Fibroblast of gingiva (primary cell): Measurements from ENCODE around the gene CELF4.

ENCODE experiments used
- DNase-seq: peaks from one replicate; pipeline ENCODE4 v3.0.0-alpha.2; 2011; ENCODE audit warnings: low read depth

Gene CELF4

DNA sequence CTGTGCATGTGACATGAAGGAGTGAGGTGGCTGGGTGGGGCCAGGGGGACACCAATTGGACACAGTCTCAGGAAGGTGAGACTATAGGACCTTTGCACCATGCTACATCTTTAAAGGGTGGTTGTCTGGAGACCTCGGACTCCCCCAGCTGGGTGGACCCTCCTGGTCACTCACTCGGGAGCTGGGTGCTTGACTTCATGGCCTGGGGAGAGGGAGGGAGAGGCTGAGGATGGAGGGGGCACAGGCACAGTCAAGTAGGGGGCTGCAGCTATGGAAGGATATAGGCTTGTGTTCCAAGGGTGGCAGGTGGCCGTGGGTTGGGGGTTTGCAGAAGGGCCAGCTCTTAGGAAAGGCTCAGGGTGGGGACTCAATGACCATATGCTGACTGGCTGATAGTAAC is 7.1 kb upstream of the CELF4 start:
- DNase-seq, result no peak

- no peak for DNase-seq
Measured at GRCh38 chr18:37571266-37571665, 5.7 kb upstream of the CELF4 start.

DNA sequence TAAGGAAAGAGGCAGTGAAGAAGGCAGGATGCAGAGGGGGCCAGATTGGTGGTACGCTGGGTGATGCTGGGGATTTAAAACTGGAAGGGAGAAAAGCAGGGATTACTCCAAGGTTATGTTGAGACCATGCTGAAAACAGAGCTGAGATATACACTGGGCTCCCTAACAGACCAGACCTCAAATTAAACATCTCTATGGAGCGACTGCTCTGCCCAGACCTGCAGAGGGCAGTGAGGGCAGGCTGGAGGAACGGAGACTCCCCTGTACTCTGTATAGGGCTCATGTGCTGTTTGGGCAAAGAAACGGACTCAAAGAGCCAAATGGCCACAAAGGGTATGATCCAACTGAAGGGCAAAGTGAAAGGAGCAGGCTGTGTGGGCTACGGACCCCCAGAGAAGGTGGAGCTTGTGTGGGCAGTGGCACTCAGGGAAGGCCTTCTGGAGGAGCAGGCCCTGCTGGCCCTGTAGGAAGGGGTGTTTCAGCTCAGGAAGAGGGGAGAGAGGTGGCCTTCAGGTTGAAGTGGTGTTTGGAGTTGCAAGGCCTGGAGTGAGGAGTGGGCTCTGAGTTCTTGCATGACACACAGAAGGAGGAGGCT is 4.8 kb upstream of the CELF4 start:
- DNase-seq, result no peak

- no peak for DNase-seq
Measured at GRCh38 chr18:37568671-37569070, 3.1 kb upstream of the CELF4 start.

DNA sequence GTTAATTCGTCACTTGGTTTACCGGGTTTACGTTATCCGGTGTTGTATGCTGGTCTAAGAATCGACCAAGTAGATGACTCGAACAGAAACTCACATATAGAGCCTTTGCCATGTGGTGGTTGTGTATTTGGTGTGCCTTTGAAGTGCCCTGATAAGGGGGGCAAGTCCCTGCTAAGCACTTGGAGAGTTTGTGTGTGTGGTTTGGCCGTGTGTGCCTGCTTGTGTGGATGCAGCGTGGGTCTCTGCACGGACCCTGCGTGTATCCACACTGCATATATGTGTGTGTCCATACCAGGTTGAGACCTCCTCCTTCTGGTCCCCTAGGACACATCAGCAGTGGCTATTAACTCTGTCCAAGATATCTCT is 2.4 kb upstream of the CELF4 start:
- DNase-seq, result no peak

- DNase-seq, result no peak
Measured at GRCh38 chr18:37567061-37567993, 1.7 kb upstream of the CELF4 start.

DNA sequence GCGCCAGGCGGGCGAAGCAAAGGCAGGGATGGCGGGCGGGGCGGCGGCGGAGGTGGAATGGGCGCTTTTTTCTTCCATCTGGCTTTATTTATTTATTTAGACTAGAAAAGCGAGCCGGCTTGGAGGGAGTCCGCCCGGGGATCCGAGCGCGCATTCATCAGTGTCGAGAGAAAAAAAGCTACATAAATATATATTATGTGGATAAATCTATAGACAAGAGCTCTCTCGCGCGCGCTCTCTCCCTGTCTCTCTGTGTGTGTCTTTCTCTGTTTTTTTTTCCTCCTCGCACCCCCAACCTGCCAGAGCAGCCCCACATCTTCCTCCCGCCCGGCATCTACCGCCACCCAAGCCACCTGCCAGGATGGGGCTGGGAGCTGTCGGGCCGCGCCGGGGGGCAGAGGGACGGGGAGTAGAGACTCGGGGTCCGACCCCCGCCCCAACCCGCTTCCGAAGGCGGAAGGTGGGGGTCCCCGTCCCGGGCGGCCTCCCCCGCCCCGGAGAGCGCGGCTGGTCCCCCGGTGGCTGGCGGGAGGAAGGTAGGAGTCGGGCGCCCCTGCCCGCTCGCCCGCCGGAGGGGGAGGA is 972 bp upstream of the CELF4 start:
- DNase-seq, result no peak

DNA sequence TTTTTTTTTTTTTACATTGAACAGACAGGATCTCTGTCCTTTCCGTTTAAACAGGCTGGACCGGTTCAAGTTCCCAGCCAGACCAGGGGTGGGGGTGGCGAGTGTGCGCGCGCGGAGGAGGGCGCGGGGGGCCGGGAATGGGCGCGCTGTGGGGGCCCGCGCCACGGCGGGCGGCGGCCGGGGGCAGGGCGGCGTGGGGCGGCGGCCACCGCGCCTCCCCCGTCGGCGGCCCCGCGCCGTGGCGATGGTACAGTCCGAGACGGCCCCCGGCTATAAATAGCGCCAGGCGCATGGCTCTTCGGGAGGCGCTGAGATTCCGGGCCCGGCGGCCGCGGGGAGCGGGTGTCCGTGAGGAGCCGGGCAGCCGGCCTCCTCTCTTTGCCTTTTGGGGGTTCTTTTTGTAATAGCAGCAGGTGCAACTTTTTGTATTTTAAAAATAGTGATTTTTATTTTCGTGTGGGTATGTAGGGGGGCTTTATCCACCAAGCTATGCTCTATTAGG is 430 bp upstream of the CELF4 start:
- DNase-seq, result peak; percentile 21

GRCh38 chr18:37564711-37565100 is 892 bp downstream of the CELF4 start:
- peak; percentile 7 for DNase-seq

DNA sequence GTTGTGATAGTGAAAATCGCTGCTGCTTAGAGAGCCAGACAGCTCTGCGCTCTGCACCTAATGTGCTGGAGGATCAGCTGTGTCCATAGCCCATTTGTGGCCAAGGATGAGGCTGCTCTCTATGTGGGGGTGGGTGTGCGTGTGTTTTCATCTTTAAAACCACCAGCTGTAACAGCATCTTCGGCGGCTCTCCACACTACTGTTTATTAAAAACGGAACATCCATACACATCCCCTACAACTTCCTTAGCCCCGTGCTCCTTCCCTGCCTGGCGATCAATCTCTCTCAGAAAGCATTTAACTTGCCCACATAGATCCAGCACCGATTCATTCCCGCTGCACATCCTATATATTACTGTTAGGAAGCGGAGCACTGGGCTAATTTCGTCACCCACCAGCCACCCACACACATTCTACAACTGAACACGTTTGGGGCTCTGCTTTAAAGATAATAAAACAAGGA is 1.6 kb downstream of the CELF4 start:
- no peak for DNase-seq

- DNase-seq, result no peak
Measured at GRCh38 chr18:37561986-37562385, 3.6 kb downstream of the CELF4 start.

DNA sequence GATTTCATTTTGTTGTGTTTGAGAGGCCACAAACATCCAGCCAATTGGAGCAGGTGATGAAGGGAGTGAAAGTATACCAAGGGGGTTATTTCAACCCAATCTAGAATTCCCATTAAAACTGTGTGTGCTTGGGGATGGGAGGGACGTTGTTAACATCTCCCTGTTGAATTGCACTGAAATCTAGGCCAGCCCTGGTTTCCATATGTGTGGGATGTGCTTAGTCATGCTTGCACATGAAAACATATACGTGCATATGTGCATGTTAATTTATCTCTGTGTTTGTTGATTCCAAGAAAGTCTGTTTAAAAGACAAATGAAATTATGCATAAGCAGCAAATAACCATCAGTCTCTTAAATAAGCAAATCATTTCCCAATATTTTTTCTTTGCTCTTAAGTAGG is 5.6 kb downstream of the CELF4 start:
- no peak for DNase-seq

DNA sequence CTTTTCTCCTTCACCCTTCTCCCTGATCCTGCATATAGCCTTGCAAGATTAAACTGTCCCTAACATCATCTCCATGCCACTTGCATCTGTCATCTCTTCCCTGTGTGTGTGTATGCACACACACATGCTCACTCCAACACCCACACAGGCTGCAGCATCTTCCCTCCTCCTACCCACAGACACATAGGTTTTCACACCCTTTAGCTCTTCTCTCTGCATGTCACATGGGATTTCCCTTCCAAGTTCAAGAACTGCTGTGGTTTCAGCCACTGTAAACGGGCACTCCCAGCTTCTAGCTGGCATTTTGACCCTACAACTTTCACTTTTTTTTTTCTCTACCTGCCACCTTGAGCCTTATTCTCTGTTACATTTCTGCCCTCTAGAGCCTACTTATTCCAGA is 6.4 kb downstream of the CELF4 start:
- no peak for DNase-seq

DNA sequence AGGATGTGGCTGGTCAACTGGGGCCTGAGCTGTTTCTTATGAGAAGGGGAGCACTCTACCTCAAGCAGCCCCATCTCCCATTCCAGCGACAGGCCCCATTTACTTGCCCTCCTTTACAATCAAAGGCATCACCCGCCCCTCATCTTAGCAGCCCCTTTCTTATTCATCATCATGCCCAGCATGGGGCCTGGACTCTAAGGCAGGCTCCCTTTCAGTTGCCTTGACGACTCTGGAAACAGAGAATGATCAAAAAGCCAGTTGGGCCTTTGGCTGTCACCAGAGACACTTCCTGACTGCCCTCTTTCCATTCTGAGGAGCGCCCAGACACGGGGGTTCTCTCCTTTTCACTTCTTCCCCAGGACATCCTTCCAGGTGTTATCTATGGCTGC is 11.2 kb downstream of the CELF4 start:
- no peak for DNase-seq

DNA sequence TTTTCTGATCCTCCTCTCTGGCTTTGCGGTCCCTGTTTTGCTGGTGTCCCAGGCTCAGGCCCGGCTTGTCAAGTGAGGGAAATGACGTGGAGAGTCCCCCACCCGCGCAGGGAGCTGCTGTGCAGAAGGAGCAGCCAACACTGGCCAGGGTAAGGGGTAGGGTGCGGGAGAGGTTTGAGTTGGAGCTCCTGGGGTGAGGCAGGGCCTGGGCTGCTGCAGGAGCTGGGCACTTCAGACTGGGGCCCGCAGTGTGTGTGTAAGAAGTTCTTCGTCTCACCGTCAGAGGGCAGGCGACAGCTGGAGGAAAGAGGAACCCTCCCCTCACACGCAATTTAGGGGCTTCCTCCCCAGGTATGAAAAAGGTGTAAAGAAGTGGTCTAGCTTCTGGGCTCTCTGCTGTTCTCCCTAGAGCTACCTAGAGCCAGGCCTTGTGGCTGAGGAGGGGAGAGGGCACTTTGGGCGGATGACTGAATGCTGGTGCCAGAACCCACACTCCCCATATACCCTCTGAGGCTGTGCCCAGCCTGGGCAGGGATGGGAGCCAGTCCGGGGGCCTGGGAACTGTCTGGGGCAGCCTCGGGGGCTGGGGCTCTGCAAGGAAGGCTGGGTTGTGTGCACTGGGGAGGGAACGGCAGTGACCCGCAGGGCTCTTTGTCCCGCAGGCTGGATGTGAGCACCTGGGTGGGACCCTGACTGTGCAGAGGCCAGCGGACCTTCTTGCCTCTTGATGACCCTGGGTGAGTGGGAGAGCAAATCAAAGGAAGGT is 11.8 kb downstream of the CELF4 start:
- no peak for DNase-seq

GRCh38 chr18:37552286-37552685 is 13.3 kb downstream of the CELF4 start:
- no peak for DNase-seq

DNA sequence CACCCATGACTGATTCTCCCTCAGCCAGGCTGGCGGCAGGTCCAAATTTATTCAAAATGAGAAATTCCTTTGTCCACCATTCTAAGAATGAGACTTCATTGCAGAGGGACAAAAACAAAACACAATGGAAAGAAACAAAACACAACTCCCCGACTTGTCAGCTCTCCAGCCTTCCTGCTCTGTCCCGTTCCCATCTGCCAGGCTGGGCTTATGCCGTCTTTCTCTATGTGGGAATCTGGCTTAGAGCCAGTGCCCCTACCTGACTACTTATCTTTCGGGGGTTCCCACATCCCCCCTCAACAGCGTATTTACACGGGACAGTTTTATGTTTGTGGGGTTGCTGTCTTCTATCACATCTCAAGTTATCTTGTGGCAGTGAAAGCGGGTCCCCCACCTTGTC is 13.8 kb downstream of the CELF4 start:
- DNase-seq, result no peak

GRCh38 chr18:37551249-37551648 is 14.3 kb downstream of the CELF4 start:
- DNase-seq, result no peak

DNA sequence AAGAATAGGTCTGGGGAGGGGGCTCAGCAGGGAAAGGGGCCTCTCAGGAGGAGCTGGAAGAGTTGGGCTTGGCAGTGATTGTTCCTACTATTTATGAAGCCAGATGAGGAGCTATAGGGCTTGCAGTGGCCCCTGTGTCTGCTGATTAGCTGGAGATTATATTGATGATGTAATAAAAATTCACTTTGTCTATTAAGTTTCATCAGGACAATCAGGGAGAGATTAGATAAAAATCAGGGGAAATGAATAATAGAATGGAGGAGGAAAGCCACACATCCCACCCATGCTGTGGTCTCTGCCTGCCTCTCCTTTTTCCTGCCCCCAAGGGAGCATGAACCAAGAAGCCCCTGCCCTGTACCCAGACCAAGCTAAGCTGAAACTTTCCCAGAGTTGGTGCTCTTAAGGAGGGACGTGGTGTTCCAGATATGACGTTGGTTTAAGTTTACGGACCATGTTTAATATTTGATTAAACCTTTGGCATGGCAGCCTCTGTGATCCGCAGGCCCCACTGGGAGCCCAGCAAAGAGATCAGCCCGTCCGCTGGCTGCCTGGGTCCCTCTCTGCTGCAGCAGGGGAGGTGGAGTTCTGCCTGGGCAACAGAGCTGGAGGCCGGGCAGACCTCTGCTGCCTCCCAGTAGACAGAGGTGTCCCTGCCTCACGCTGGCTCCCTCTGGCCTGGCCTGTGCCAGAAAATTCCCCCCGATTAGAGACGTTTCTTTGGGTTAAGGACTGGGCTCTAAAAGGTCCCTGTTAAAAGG is 15.3 kb downstream of the CELF4 start:
- DNase-seq, result no peak

DNA sequence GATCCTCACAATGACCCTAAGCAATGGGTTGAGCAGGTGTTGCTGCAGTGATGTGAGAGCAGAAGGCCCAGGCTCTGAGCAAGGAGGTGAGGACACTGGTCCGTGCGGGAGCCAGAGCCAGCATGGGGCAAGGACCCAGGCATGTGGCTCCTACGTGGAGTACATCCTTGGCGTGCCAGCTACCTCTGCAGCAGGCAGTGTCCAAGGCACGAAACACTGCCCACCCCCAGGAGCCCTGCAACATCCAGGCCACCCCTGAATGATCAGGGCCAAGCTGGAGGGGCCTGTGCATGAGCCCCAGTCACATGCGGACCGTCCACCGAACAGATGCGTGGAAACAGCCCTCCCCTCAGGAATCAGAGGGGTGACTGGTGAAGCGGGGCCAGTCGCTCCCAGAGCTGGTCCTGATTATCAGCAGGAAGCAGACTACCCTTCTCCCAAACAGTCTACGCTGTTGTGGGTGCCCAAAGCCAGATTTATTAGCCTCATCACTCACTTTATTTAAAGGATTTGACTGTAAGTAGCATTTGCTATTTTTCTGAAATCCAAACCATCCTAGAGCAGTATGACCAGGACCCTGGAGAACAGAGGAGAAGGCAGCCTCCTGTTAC is 16.8 kb downstream of the CELF4 start:
- DNase-seq, result no peak

GRCh38 chr18:37547196-37547827 is 18.3 kb downstream of the CELF4 start:
- no peak for DNase-seq
